HepG2 (cell line): ENCODE data around the gene PTPRN. TPM values are rescaled to one million over a fixed set of nuclear protein-coding genes. Genes with fewer than 3 reads are reported as not detected.

Source experiments
- ATAC-seq: fragments of 200-7000 bp; cut with Tn5 transposase; 3 replicates; pipeline ENCODE4 v1.9.1; 2020; ENCODE audit warnings: mild to moderate bottlenecking, moderate library complexity
- BruUV-seq: library from RNA; stranded (reverse); fragments of 400-500 nt; replicated peaks from 2 replicates; lab custom pipeline; 2021; lab: Mats Ljungman, UMichigan
- CTCF ChIA-PET: fragments of 300-600 bp; formaldehyde crosslinking; extraction: SDS; loops from one replicate; lab custom pipeline; 2021; ENCODE audit warnings: low total read pairs, inconsistent platforms, low intra/inter-chr PET ratio; lab: Yijun Ruan, JAX
- POLR2A ChIA-PET: fragments of 350-600 bp; sonication (Branson Sonifier 250); formaldehyde crosslinking; loops from one replicate; lab custom pipeline; 2020; ENCODE audit warnings: antibody characterized with exemption, inconsistent platforms; lab: Yijun Ruan, JAX
- DNase-seq: peaks from one replicate; pipeline ENCODE4 v3.0.0-alpha.2; 2015; ENCODE audit warnings: low spot score
- FAIRE-seq: peaks from 3 replicates; lab custom pipeline; 2011; peaks lifted over from hg19 to GRCh38; lab: Jason Lieb, UNC
- H2AFZ ChIP-seq: one replicate; pipeline ENCODE4 v1.6.1; 2011; ENCODE audit warnings: low read length, inconsistent platforms
- H3K27ac ChIP-seq: fragments of 300-600 bp; 3 replicates; pipeline ENCODE4 v1.8.0; 2011; ENCODE audit warnings: mixed run types, mild to moderate bottlenecking, mixed read lengths, low read length, inconsistent platforms; ENCODE audit not compliant: insufficient read depth; ENCODE audit errors: extremely low read length
- H3K27me3 ChIP-seq, 2 experiments: fragments of 200-600 bp in 1 of 2; 2 replicates in 1 of 2; 3 replicates in 1 of 2; pipeline versions ENCODE4 v1.6.0 to v1.8.0; 2011; ENCODE audit warnings: low read length in 2 of 2, mild to moderate bottlenecking in 2 of 2, moderate library complexity in 2 of 2, inconsistent platforms in 1 of 2; ENCODE audit not compliant: insufficient read depth in 2 of 2, control insufficient read depth in 1 of 2
- H3K36me3 ChIP-seq, 2 experiments: fragments of 200-600 bp in 1 of 2; replicated peaks in 1 of 2; 2 replicates in 1 of 2; 3 replicates in 1 of 2; pipeline versions ENCODE4 v1.5.1 to v1.8.0; 2011; ENCODE audit warnings: low read length in 2 of 2, inconsistent platforms in 1 of 2; ENCODE audit not compliant: insufficient read depth in 2 of 2, control insufficient read depth in 1 of 2
- H3K4me1 ChIP-seq: 2 replicates; pipeline ENCODE4 v1.5.1; 2012; ENCODE audit warnings: low read length, inconsistent platforms; ENCODE audit not compliant: insufficient read depth
- H3K4me2 ChIP-seq: 2 replicates; pipeline ENCODE4 v1.6.0; 2011; ENCODE audit warnings: low read depth, low read length, inconsistent platforms
- H3K4me3 ChIP-seq, 3 experiments: fragments of 200-600 bp in 1 of 3; sonication (generic), shearing (Covaris generic) in 1 of 3; replicated peaks in 1 of 3; 2 replicates each; pipeline ENCODE4 v1.5.1; 2011 to 2016; ENCODE audit warnings: low read length in 3 of 3, inconsistent platforms in 2 of 3, low read depth in 2 of 3, mild to moderate bottlenecking in 2 of 3, control low read depth in 1 of 3, mixed read lengths in 1 of 3; ENCODE audit not compliant: insufficient read depth in 1 of 3
- H3K79me2 ChIP-seq: one replicate; pipeline ENCODE4 v1.6.1; 2011; ENCODE audit warnings: low read length, inconsistent platforms; ENCODE audit not compliant: insufficient read depth
- H3K9ac ChIP-seq: 2 replicates; pipeline ENCODE4 v1.6.0; 2011; ENCODE audit warnings: mild to moderate bottlenecking, low read depth, low read length, inconsistent platforms; ENCODE audit not compliant: insufficient read depth
- H3K9me3 ChIP-seq: 2 replicates; pipeline ENCODE4 v1.5.1; 2012; ENCODE audit warnings: mild to moderate bottlenecking, low read length
- H4K20me1 ChIP-seq: 2 replicates; pipeline ENCODE4 v1.6.0; 2011; ENCODE audit warnings: inconsistent platforms, mild to moderate bottlenecking, low read length, moderate library complexity; ENCODE audit not compliant: insufficient read depth
- ATF7 ChIP-seq, 2 experiments: fragments of 450-650 bp in 1 of 2; sonication (generic) in 1 of 2; formaldehyde crosslinking in 1 of 2; IDR thresholded peaks; 2 replicates each; pipeline versions ENCODE4 v1.4.0 to v1.6.1; 2016 to 2020; ENCODE audit warnings: antibody characterized with exemption in 1 of 2, mild to moderate bottlenecking in 1 of 2, missing genetic modification reagents in 1 of 2
- CREB1 ChIP-seq, 2 experiments: fragments of 450-650 bp in 1 of 2; IDR thresholded peaks; 2 replicates each; pipeline ENCODE4 v1.6.1; 2016 to 2017; ENCODE audit warnings: control low read depth in 1 of 2, mild to moderate bottlenecking in 1 of 2, missing compliant biosample characterization in 1 of 2, missing genetic modification characterization in 1 of 2
- HNRNPH1 ChIP-seq: fragments of 200-400 bp; formaldehyde crosslinking; optimal IDR thresholded peaks from 2 replicates; pipeline ENCODE3; 2017; ENCODE audit warnings: mild to moderate bottlenecking, low read depth, low read length
- ZFAT ChIP-seq: sonication (generic); formaldehyde crosslinking; conservative IDR thresholded peaks from 2 replicates; pipeline ENCODE4 v1.8.1; 2023; ENCODE audit warnings: missing genetic modification reagents, inconsistent platforms
- ZMYM2 ChIP-seq: sonication (generic); formaldehyde crosslinking; IDR thresholded peaks from 2 replicates; pipeline ENCODE4 v1.8.0; 2022; ENCODE audit warnings: mild to moderate bottlenecking, missing genetic modification reagents
- ZNF318 ChIP-seq: sonication (generic); formaldehyde crosslinking; IDR thresholded peaks from 2 replicates; pipeline ENCODE4 v1.4.0; 2020; ENCODE audit warnings: mild to moderate bottlenecking, missing genetic modification reagents
- ZNF468 ChIP-seq: sonication (generic); formaldehyde crosslinking; IDR thresholded peaks from 2 replicates; pipeline ENCODE4 v1.8.0; 2022; ENCODE audit warnings: mild to moderate bottlenecking, moderate library complexity, missing genetic modification reagents
- WGBS: methylation state at CpG from one replicate; pipeline ENCODE4 v1.1.6; 2017; ENCODE audit warnings: low lambda C conversion rate; 5-methylcytosine and 5-hydroxymethylcytosine counted together
- in situ Hi-C: cut with HindIII; loops from 2 replicates; pipeline ENCODE4 v1.10.0; 2017; ENCODE audit warnings: low pct_unique_long_range_greater_than_20kb; ENCODE audit not compliant: extremely low pct_ligation_motif_present
- intact Hi-C: fragments of 100-400 bp; cut with micrococcal nuclease; formaldehyde crosslinking; loops from one replicate; pipeline ENCODE4 v1.10.0; 2022; ENCODE audit not compliant: unreplicated experiment
- polyA plus RNA-seq, 8 experiments: library from polyadenylated mRNA; depleted of rRNA in 3 of 8; stranded (reverse) in 7 of 8; unstranded in 1 of 8; fragments of >200 nt; fragmentation: Illumina TruSeq in 4 of 8; extraction: Trizol in 4 of 8; gene quantifications; 2 replicates each; pipeline versions ENCODE4 v1.2.1 to v1.2.3, GENCODE V29; 2011 to 2016; ENCODE audit warnings: low read depth in 4 of 8, missing spikeins in 1 of 8, mixed read lengths in 1 of 8; ENCODE audit not compliant: insufficient read depth in 1 of 8
- total RNA-seq, 5 experiments: library from RNA; depleted of rRNA; stranded (reverse); fragments of >200 nt; fragmentation: Illumina TruSeq; extraction: Trizol; gene quantifications; 2 replicates each; pipeline ENCODE4 v1.2.3, GENCODE V29; 2016; ENCODE audit warnings: low read depth in 1 of 5

The PTPRN gene
- total and polyA plus RNA-seq, 2 of the 13 experiments (the other 11 are each of a cell fraction or from before 2014, with no cell fraction given), result 0.26 TPM; not detected in 1

GRCh38 chr2:219272356-219272755 is 36.8 kb downstream of the PTPRN start:
- no peak overlapping the region for H3K27ac ChIP-seq
- no peaks in the 10 kb centered on the region for H4K20me1 ChIP-seq
- POLR2A ChIA-PET, result interaction anchor here (1.2 kb wide), 1 partner anchor 18 kb away, joined by 3 read pairs; no protein-coding TSS in a partner anchor

GRCh38 chr2:219271021-219271420 is 38.2 kb downstream of the PTPRN start:
- TF ChIP-seq ZNF468 (CRISPR knock-in tag) (no peak), CREB1 (IDR thresholded peaks at IDR 0.05) (peak; percentile 92), CREB1 (CRISPR knock-in tag; IDR thresholded peaks at IDR 0.05) (no peak), ATF7 (IDR thresholded peaks at IDR 0.05) (peak; percentile 71), ATF7 (CRISPR knock-in tag; IDR thresholded peaks at IDR 0.05) (no peak), ZNF318 (CRISPR knock-in tag) (no peak)
- H2AFZ ChIP-seq, result no peak overlapping the region
- ChIA-PET POLR2A (interaction anchor here (0.7 to 0.8 kb wide), 2 partner anchors 17 to 26 kb away, joined by 3 read pairs; partner anchors contain the start of genes GLB1L, STK16 and TUBA4A), CTCF (no interaction called here)
- FAIRE-seq (no peak), DNase-seq (no peak), ATAC-seq (no peak)
- peaks cover 0 to 12% of the 10 kb centered on the region in 2 experiments; a peak in 2 of 5 replicates for H3K27me3 ChIP-seq
- H3K27ac ChIP-seq, result no peak overlapping the region
- 7% methylated on average over 2 of the region's 2 CpGs for WGBS
- intact Hi-C loops, result no loop called here
- no peak overlapping the region for H3K4me2 ChIP-seq
- H3K9me3 ChIP-seq, result no peaks in the 10 kb centered on the region
- no peaks in the 10 kb centered on the region for H4K20me1 ChIP-seq
- H3K36me3 ChIP-seq, result no peaks in the 10 kb centered on the region
- BruUV-seq, result no TSS peak
- H3K4me3 ChIP-seq, result no peak overlapping the region
- no peaks in the 10 kb centered on the region for H3K79me2 ChIP-seq
- no peak overlapping the region for H3K9ac ChIP-seq
- in situ Hi-C loops, result no loop called here
- H3K4me1 ChIP-seq, result peaks cover 41% of the 10 kb centered on the region

More at GRCh38 chr2:219272356-219272755, 36.8 kb downstream of the PTPRN start:
- in situ Hi-C loops (no loop called here), intact Hi-C loops (no loop called here)
- no peak overlapping the region for H3K4me3 ChIP-seq
- H3K9me3 ChIP-seq, result no peaks in the 10 kb centered on the region
- BruUV-seq, result no TSS peak
- H3K79me2 ChIP-seq, result no peaks in the 10 kb centered on the region
- no peak for DNase-seq
- peaks cover 0 to 9% of the 10 kb centered on the region in 2 experiments; a peak in 1 of 5 replicates for H3K27me3 ChIP-seq
- H3K4me1 ChIP-seq, result peaks cover 42% of the 10 kb centered on the region
- no peak overlapping the region for H3K9ac ChIP-seq
- CTCF ChIA-PET, result no interaction called here
- H2AFZ ChIP-seq, result no peak overlapping the region
- no peak for FAIRE-seq
- H3K4me2 ChIP-seq, result no peak overlapping the region
- TF ChIP-seq ZFAT (CRISPR knock-in tag) (no peak), HNRNPH1 (no peak), ZMYM2 (CRISPR knock-in tag) (no peak)
- no peak for ATAC-seq
- 48% methylated on average over 4 of the region's 4 CpGs for WGBS
- no peaks in the 10 kb centered on the region for H3K36me3 ChIP-seq
